Measurements from ENCODE around the gene RBP3.

DNA sequence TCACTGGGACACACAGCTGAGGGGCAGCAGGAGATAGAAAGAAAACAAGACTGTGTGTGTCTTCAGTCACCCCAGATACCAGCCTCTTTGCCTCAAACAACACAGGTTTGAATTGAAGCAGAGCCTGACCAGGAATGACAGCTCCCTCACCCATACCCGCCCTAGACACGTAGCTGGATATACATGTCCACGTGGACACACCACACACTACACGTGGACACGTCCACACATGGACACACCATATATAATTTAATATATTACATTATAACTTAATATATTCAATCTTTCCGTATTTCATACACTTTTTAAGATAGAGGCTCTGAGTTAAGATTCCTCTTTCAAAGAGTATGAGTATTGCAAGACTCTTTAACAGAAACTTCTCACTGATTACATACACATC, 14.6 kb upstream of the RBP3 start:
- TF ChIP-seq CTCF (conservative IDR thresholded peaks at IDR 0.05 in 1 of 2, IDR thresholded peaks at IDR 0.05 in 1 of 2; ENCODE audit: low read depth in 1 of 2, low read length in 2 of 2) (no peak), EZH2 (IDR thresholded peaks at IDR 0.05; ENCODE audit: low read length, missing control alignments) (no peak)

Data from fibroblast of lung (primary cell).